RKO (cell line): Measurements from ENCODE around the gene ACBD4.

Source experiments
- DNase-seq: peaks from one replicate; pipeline ENCODE4 v3.0.0-alpha.2; 2016; ENCODE audit warnings: low spot score

ACBD4 gene, protein sequence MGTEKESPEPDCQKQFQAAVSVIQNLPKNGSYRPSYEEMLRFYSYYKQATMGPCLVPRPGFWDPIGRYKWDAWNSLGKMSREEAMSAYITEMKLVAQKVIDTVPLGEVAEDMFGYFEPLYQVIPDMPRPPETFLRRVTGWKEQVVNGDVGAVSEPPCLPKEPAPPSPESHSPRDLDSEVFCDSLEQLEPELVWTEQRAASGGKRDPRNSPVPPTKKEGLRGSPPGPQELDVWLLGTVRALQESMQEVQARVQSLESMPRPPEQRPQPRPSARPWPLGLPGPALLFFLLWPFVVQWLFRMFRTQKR

DNA sequence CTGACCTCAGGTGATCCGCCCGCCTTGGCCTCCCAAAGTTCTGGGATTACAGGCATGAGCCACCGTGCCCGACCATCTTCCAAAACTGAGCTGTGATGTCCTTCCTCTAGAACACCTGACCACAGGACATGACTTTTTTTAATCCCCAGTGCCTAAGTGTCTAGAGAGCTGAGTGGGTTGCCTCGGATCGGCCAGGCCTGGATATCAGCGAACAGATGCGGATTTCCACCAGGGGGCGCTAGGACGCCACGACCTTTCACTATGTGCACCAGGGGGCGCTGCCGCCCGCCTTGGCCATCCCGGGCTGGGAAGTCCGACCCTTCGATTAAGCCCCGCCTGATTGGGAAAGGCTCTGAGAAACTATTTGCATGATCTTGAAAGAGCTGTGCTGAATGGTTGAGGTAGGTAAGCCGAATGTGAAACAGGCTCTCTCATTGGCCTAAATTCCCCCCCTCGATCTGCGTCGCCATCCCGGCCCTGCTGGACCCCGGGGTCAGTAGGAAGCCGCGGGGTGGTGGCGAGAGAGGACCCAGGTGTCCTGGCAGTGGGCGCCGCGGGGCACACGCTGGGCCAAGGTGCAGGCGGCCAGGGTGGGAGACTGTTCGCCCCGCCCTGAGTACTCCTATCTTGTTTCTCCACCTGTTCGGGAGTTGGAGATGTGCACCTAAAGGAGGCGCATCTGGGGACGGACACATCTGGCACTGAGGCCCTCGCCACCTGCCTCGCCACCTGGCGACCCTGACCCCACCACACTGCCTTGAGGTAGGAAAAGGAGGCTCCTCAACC, at the start of gene ACBD4:
Gene ACBD4 (plus strand): TSS at position 496 of the 786 bp plus-strand sequence. CDS start 458 bp downstream, outside the sequence.
- DNase-seq: peak; percentile 98

DNA sequence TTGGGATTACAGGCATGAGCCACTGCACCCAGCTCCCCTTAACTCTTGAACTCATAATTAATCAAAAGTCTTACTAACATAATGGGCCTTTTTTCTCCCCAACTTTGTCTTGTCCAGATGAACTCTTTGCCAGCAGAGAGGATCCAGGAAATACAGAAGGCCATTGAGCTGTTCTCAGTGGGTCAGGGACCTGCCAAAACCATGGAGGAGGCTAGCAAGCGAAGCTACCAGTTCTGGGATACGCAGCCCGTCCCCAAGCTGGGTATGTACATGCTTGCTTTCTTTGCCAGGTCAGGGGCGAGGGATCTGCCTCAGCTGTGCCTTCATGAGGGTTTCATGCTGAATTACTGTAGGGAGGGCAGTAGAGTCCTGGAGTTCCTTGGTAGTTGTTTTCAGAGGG, 49.1 kb upstream of the ACBD4 start:
- no peak for DNase-seq

DNA sequence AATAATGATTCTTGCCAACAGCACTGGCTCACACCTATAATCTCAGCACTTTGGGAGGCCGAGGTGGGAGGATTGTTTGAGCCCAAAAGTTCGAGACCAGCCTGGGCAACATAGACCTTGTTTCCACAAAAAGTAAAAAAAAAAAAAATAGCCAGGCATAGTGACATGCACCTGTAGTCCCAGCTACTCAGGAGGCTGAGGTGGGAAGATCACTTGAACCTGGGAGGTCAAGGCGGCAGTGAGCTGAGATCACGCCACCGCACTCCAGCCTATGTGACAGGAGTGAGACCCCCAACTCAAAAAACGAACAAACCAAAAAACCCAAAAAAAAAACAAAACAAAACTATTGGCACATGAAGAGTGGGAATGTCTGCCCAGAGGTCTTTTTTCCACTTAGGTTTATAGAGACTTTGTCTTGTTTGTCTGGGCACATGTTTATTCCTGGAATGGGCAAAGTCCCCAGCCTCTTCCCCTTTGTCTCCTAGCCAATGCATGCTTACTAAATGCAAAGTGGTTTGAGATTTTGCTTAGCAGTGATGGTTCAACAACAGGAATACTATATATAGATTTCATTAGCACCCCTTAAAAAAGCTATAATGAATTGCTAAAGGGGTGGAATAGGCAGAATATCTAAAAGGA, 48.5 kb upstream of the ACBD4 start:
- DNase-seq: no peak

DNA sequence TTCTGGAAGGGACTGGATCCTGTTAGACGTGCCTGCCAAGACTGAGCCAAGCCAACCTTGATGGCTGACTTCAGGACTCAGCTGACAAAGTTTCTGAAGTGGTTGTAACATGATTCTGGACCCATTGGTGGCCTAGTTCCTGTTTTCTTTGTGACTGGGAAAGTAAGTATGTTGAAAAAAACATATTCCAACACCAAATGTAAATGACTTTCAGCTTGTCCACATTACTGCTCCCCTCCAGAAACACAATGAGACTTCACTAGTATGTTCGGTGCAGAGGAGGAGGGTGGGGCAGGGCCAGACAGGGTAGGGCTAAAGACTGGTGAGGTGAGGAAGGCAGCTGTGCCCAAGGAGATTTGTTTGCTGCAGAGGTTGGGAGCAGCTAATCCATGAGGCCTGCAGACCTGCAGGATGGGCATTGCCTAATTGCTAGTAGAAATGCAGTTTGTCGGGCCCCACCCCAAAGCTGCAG, 47.9 kb upstream of the ACBD4 start:
- DNase-seq: no peak

DNA sequence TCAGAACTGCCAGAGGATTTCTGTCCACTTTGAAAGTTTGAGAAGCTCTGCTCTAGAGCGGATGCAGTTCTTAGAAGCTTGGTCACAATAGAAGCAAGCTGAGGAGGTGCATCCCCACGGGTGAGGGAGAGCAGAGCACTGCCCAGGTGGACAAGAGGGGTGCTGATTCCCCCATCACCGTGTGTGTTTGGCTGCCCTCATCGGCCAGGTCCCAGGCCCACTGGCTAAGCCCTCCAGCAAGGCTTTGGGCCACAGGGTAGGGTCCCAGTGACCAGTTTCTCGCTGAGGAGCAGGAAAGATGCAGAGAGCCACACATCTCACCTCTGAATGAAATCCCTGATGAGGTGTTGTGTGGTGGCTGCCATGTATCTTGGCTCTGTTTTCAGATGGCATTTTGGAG, 47.5 kb upstream of the ACBD4 start:
- no peak for DNase-seq

DNA sequence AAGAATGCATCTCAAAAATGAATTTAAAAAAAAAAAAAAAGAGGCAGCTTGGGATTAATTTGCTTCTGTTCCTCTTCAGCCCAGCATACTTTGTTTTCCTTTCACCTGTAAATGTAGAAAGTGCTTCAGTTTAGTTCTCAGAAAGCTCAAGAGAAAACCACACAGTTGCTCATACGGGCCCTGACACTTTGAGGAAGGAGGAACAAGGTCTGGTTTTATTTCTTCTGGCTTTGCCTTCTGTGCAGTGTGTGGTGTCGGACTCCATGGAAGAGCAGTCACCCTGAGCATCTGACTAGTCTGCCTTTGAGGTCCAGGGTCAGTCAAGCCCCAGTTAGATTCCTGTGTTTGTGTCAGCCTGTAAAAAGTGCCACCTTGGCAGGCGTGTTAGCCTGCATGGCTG, 46.7 kb upstream of the ACBD4 start:
- DNase-seq: no peak

DNA sequence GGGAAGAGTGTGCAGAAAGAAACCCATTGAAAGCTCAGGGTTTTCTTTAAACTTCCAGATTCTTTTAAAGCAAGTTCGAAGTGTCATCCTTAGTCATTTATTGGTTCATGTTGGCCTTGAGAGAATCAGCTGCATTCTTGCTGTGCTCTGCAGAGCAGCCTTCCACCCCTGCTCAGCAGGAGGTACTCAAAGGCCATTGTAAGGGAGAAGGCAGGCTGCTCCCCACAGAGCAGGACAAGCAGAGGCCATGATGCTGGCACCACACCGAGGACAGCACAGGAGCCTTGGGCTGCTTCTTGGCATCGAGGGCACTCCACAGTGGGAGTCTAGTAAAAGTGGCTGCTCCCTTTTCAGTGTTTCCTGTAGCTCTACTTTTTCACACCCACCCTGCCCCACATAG, 44.8 kb upstream of the ACBD4 start:
- no peak for DNase-seq

DNA sequence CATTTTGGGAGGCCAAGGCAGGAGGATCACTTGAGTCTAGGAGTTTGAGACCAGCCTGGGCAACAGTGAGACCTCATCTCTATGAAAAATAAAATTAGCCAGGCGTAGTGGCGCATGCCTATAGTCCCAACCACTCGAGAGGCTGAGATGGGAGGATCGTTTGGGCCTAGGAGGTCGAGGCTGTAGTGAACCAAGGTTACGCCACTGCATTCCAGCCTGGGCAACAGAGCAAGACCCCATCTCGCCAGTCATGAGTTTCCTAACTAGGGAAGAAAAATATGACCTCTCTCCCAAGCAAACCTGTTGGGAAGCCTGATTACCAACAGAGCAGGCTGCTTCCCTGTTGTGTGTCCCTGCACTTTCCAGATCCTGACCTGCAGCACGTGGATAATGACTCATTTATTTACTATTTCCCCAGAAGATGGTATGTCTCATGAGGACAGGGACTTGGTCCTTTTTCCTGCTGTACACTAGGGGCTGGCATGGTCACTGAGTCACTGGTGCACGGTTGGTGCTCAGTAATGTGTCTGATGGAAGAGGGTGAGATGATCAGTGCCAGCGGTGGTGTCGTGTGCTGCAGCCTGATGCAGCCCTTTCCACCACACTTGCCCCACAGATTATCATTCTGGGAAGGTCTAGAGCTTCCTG, 43.6 kb upstream of the ACBD4 start:
- DNase-seq: peak; percentile 63

DNA sequence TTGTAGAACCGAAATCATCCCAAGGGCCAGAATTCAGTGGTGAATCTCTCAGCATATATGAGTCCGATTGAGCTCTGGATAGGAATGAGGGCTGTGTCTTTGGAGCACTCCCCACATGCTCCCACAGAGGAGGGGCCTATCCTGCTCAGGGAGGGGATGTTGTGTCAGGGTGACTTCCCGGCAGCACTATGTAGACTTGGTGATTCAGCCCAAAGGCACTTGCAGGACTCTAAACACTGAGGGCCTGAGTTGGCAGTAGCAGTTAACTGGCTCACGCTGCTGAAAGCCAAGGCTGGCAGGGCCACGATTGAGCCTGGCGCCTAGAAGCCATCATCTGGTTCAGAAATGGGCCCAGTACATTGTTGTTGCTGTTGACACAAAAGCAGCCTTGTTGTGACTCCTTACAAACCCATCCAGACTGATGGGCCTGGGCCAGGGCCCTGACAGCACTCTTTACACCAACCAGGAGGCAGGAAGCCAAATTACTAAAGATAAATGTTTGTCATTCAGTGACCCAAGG, 42.5 kb upstream of the ACBD4 start:
- peak; percentile 91 for DNase-seq

DNA sequence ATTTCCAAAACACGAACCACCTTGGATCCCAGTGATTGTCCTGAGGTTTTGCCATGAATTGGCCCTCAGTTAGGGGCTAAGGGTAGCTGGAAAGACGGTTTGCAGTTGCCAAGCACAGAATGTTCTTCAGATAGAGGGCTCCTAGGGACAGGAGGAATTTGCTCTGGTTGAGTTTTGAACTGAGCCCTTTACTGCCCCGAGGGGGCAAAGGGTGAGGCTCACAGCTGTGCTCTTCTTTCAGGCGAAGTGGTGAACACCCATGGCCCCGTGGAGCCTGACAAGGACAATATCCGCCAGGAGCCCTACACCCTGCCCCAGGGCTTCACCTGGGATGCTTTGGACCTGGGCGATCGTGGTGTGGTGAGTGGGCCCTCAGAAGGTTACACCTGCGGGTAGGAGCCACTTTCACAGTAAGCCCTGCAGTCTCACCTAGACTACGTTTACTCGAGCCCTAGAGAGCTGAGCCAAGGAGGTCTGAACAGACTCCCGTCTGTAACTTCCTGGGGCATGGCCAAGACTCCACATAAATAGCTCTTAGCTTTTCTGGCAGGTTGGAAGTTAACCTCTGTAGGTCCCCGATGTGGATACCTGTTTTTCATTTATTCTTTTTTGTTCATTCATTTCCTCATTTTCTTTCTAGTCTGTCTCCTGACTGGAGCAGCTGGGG, 41.9 kb upstream of the ACBD4 start:
- DNase-seq: no peak

DNA sequence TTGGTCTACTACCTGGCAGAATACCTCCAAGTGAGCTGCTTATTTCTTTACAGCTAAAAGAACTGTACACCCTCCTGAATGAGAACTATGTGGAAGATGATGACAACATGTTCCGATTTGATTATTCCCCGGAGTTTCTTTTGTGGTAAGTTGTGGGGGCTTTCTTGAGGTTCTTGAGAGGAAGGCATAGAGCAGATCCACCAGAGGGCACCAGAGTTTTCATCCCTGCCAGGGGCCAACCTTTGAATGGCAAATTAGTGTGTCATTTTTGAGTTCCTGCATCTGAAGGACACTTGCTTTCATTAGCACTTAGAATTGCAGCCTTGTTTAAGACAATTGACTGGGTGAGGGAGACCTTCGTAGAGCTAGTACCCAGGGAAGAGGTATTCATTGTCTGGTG, 39.3 kb upstream of the ACBD4 start:
- DNase-seq: peak; percentile 55

DNA sequence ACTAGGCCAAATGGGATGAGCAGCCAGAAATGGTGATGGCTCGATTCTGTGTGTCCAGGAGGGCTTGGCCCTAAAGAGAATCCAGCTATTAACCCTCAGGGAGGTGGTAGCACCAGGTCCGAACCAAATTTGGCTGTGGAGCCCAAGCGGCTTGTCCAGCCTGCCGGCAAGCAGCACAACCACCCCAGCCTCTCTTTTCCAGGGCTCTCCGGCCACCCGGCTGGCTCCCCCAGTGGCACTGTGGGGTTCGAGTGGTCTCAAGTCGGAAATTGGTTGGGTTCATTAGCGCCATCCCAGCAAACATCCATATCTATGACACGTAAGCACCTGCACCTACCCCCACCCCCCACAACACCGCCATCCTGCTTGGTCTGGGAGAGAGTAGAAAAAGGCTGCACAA, 38.6 kb upstream of the ACBD4 start:
- DNase-seq: no peak

DNA sequence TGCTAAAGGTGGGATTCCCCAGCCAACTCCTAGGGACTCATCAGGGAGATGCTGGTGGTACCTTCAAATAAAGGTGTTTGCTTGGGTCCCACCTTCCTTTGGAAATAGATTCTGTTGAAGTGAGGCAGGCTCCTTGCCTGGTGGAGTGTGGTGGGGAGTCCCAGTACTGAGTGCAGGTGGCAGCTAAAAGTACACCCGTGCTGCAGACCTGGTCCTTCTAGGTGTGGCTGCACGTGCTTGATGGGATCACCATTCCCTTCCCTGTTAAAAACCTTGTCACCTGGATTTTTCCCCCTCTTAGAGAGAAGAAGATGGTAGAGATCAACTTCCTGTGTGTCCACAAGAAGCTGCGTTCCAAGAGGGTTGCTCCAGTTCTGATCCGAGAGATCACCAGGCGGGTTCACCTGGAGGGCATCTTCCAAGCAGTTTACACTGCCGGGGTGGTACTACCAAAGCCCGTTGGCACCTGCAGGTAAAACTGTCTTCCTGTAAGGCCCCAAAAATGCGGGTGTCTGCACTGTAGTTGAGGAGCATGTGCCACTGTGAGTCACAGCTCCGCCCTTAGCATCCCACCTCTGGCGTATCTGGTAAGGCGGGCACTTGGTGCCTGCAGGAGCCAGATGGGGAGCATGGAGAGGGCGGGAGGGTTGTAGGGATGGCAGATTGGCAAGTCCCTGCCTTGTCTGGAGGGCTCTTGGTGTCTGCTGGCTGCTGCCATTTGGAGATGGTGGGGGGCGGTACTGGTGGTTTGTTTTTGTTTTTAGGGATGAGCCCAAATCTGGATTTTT, 37.2 kb upstream of the ACBD4 start:
- no peak for DNase-seq

DNA sequence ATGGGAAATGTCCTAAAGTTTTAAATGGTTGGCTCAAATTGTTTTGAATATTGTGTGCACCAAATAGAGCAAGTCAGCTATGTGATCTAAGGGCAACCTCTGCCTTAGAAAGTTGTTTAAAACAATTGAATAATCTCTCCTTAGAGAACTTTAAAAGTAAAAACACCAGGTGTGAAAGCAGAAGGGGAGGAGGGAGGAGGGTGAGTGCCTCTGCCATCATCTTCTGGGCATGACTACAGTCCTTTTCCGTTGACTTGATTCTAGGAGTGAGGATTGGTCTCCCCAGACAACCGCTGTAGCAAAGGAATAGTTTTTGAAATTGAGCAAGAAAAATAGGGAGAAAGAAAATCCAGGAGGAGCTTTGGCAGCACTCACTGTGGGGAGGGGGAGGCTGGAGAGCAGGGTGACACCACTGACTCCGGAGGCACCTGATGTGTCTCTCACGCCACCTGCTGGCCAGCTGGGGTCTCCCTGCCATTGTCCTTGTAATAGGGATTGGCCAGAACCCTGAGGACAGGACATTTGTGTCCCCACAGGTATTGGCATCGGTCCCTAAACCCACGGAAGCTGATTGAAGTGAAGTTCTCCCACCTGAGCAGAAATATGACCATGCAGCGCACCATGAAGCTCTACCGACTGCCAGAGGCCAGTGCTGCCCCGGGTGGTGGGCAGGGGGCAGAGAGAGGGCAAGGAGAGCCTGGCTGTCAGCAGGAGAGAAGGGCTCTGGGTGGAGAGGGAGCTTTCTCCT, 36.4 kb upstream of the ACBD4 start:
- DNase-seq: peak; percentile 66

DNA sequence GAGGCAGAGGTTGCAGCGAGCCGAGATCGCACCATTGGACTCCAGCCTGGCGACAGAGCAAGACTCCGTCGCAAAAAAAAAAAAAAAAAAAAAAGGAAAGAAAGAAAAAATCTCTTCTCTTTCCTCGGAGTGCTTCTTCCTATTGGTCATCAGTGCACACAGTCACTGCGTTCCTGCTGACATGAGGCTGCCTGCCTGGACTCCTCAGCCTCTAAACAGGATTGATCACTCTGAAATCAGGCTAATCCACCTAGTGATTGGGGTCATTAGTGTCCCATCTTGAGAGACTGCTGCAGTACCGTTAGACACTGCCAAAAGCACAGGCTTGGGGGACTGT, 34.0 kb upstream of the ACBD4 start:
- DNase-seq: no peak

DNA sequence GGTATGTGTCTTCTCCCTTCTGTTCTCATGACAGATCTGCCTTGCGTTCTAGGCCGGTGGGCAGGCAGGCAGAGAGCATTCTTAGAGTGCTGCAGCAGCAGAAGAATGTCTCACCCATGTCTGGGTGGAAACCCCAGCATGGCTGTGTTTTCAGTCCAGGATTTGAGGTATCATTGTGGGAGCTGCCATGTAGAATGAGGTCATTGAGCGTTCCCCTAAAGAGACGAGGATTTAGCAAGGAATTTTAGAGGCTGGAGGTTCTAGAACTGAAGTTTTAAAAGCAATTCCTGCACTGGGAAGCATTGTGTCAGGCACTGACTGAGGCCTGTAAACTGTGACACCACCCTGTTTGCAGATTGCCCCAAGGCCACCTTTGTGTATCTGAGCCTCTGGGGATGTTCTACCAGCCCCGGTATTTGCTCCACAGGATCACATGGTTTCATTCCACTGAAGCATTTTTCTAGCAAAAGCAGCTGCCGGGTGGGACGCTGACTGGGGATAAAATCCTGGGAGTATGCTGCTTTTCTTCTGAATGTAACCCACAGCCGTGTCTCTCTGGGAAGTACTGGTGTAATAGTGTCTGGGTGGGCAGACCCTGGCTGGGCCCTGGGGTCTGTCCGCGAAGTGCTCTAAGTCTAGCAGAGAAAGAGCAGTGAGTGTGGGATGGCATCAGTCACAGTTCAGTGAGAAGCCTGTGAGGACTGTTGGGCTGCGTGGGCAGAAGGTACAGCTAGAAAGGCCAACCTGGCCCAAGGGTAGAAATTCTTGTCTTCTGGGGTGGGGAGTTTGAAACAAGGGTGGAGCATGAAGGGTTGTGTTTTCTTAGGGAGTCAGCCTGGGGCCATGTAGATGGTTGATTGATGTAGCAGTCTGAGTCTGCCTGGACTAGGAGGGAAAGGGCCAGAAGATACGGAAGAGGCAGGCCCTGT, 33.3 kb upstream of the ACBD4 start:
- no peak for DNase-seq

DNA sequence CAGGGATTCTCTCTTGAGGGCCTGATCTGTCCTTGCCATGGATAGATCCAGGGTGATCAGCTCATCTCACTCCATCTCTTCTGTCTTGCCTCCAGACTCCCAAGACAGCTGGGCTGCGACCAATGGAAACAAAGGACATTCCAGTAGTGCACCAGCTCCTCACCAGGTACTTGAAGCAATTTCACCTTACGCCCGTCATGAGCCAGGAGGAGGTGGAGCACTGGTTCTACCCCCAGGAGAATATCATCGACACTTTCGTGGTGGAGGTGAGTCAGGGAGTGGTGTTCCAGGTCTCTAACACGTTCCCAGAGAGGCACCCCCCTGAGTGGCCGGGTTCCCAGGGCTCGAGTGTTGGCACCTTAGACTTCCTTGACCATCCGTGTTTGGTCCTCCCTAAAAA, 32.6 kb upstream of the ACBD4 start:
- no peak for DNase-seq

DNA sequence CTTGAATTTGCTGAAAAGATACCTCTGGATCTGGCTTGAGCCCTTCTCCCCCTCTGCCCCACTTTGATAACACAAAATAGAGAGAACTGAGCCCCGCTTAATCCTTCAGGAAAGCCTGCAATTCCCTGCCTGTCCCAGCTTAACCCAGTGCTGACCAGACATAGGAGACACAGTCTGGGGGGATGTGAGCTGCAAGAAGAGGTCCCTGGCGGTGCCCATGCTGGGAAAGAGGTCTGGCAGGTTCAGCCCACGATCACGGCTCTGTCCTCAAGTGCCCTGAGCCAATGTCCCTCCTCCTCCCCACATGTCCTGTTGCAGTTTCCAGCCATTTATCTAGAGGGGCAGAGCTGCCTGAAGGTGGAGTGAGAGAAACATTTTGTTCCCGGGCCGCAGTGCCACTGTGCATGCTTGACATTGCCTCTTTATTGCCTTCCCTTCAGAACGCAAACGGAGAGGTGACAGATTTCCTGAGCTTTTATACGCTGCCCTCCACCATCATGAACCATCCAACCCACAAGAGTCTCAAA, 32.2 kb upstream of the ACBD4 start:
- DNase-seq: no peak

DNA sequence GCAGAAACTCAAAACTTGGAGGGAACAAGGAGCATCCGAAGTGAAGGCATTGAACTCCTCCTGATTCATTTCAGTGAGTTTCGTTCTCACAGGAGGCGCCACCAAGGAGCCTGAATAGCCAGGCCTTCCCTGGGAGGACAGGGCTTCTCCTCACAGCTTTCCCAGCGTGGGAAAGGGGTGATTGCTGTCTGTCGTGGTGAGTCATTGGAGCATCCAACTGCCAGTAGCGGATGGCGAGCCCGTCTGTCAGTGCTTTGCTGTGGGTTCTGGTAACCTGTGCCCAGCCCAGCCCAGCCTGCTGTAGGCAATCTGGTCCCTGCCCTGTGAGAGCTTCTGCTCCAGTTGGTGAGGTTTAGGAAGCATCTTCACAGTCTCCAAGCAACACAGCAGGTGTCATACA, 31.5 kb upstream of the ACBD4 start:
- DNase-seq: no peak
